Raji (cell line): ENCODE measurements around the gene TMEM154.

Experiments used
- POLR2A ChIP-seq: IDR thresholded peaks from 2 replicates; pipeline ENCODE4 v1.6.1; 2011; ENCODE audit warnings: low read depth, low read length, control low read depth; ENCODE audit not compliant: insufficient read depth

TMEM154 gene, protein sequence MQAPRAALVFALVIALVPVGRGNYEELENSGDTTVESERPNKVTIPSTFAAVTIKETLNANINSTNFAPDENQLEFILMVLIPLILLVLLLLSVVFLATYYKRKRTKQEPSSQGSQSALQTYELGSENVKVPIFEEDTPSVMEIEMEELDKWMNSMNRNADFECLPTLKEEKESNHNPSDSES

DNA sequence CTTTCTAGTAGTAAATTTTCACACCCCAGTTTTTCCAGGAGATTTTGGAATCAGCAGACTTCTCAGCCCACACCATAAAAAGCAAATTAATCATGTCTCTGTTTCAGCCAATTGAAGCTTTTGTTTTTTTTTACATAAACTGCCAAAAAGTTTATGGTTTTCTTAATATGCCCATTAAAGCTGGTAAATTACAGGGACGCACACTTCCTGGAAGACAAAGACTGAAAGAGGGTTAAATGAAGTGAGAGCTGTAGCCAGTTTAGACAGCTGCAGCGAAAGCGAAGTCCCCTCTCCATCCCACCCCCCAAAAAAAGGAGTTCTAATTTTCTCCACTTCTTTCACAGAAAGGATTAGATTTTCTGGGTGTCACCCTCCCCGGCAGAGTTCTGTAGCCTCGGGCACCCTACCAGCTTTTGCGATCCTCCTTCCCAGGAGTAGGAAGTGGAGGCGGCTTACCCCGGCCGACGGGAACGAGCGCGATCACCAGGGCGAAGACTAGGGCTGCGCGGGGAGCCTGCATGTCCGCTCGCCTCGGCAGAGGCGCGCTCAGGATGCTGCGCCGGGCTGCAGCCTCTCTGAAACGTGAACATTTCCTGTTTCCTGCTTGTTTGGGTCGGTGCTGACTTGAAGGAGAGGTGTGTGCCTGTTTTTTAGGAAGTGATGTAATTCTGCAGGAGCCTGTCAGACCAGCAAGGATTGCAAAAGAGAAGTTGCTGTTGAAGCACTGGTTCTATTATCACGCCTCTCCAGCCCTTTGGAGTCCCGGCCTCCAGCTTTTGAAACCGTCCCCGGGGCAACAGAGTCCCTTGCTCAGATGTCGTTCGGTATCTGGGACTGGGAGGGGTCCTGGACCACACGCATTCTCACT lies at the start of gene TMEM154:
Gene TMEM154 (minus strand): TSS at position 584 of the 868 bp plus-strand sequence. CDS start 64 bp downstream, at position 520.
- TF ChIP-seq POLR2A, result peak; percentile 71

DNA sequence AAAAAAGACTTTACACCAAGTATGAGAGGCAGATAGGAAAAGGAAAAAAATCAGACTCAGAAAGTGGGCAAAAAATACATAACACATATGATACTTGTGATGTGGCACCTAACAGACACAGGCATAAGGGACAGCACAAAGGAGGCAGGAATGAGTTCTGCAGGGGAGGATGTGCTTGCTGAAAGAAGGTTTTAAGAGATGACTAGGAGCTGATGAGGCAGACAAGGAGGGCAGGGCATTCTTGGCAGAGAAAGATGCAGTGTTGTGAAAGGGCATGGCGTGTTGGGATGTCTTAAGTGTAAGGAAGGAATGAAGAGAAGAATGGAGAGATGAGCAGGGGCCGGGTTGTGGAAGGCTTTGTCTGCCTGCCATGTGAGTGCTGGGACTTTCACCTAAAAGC lies 49.7 kb upstream of the TMEM154 start:
- TF ChIP-seq POLR2A, result no peak

DNA sequence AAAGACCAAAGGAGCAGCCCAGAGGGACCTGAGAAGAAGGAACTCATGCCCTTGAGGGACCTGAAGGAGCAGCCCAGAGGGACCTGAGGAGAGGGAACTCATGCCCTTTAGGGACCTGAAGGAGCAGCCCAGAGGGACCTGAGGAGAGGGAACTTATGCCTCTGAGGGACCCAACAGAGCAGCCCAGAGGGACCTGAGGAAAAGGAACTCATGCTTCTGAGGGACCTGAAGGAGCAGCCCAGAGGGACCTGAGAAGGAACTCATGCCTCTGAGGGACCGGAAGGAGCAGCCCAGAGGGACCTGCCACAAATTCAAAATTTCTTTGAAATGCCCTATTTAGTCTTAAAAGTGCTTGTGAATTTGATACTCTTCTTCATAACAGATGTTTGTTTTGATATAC lies 48.5 kb upstream of the TMEM154 start:
- TF ChIP-seq POLR2A, result no peak

DNA sequence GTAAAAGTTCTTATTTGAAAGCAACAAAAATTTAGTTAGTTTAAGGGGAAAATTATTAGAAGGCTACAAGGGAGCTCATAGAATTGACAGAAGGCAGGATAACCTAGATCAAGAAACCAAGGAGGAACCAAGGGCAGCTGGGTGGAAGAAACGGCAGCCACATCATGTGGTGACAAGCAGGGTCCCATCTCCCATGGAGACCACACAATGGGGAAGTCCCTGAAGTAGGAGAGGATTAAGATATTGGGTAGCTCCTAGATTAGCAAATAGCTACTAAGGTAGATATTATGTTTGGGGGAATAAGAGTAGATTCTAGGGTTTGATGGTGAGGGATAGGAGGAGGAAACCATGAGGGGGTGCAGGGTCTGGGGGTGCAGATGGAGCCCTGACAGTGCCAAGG lies 48.0 kb upstream of the TMEM154 start:
- TF ChIP-seq POLR2A, result no peak

DNA sequence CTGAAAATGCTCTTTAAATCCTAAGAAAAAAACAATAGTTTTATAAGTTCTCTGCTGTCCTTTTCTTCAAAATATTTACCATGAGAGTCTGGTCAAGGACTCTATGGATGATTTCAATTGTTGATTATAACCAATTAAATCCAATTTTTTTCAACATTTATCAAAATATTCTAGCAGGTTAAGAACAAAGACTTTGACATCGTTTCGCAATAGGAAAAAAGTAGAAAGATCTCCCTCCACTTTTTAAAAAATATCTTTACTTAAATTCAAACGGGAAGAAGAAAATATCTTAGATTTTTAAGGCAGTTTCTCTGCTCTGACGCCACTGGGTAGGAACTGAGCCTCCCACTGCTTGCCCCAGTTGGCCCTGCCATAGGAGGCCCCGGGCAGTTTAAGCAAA lies 44.7 kb upstream of the TMEM154 start:
- TF ChIP-seq POLR2A, result no peak

DNA sequence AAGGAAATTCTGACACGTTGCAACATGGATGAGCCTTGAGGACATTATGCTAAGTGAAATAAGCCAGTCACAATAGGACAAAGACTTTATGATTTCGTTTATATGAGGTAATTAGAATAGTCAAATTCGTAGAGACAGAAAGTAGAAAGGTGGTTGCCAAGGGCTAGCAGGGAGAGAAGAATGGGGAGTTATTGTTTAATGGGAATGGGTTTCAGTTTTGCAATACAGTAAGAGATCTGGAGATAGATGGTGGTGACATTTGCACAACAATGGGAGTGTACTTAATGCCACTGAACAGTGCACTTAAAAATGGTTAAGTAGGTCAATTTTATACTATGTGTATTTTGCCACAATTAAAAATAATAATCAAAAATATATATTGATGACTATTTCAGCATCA lies 43.4 kb upstream of the TMEM154 start:
- TF ChIP-seq POLR2A, result no peak

DNA sequence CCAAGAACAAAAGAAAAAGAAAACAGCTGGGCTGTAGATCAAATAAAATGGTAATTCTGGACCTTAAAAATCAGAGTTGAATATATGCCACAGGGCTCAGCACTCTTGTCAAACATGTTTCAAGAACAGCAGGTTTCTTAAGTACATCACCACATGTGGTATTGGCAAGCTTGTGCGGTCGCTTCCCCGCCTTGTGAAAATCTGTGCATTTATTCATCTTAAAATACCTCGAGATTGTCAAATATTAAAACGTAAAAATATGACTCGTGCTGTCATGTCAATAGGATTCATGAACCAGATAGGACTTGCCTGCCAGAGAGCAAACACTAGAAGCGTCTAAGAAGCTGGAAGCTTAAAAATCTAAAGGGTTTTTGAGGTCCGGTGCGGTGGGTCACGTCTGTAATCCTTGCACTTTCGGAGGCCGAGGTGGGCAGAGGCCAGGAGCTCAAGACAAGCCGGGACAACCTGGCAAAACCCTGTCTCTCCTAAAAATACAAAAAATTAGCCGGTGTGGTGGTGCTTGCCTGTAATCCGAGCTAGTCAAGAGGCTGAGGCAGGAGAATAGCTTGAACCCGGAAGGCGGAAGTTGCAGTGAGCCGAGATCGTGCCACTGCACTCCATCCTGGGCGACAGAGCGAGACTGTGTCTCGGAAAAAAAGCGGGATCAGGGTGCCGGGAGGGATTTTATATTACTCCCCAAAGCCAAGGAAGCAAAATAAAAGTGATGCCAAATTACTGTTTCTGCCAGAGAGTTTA lies 40.2 kb upstream of the TMEM154 start:
- no peak for TF ChIP-seq POLR2A

DNA sequence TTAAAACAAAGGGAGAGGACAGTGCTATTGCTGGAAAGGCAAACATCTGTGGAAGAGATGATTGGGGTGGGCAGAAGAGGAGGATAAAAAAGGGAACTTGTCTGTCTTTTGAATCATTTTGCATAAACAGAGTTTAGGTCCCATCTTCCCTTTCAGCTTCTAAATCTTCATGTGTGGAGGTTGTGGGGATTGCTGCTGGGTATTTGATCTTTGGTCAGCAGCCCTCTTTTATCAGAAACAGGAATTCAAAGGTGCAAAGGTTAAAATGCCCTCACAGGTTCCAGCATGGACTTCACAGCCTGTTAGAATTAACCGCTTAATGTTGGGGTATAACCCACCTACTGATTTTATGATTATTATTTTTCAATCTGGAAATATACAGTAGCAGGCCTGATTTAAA lies 39.5 kb upstream of the TMEM154 start:
- TF ChIP-seq POLR2A, result no peak

DNA sequence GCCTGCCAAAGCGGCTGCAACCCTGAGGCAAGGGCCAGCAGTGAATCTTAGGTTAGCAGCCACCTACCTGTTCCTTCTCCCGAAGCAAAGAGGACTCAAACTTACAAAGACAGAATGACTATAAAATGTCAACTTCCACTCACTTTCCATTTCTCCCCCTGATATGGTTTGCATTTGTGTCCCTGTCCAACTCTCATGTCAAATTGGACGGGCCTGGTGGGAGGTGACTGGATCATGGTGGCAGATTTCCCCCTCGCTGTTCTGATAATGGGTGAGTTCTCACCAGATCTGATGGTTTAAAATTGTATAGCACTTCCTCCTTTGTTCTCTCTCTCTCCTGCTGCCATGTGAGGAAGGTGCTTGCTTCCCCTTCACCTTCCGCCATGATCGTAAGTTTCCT lies 35.3 kb upstream of the TMEM154 start:
- TF ChIP-seq POLR2A, result no peak

DNA sequence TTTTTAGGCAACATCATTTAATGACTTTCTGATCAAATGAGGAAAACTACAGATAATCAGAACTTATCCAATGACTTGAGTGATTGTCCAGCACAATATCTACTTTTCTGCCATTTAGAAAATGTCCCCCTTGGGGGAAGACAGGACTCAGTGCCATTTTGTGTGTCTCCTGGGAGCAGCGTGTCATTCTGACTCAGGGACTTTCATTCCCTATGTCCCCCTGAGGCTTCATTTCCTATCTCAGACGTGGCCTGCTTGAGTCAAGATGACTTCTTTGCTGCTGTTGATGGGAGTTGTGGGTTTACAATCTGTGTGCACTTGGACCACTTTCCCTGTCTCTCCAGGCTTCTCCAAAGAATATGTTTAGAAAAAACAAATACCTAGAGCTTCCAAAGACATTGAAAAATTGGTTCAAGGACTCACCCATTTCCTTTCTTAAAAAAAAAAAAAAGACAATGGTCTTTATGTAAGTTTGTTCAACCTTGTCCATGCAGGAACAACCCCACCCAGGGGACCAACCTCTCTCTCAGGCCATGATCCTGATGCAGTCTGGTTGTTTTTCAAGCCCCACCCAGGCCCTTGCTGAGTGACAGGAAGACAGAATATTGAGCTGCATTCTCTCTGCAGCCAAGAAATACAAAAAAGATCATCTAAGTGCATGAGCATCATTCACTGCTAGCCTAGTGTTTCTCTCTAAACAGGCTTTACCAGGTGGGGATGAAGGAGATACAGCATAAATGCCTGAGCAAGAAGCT lies 34.3 kb upstream of the TMEM154 start:
- no peak for TF ChIP-seq POLR2A

DNA sequence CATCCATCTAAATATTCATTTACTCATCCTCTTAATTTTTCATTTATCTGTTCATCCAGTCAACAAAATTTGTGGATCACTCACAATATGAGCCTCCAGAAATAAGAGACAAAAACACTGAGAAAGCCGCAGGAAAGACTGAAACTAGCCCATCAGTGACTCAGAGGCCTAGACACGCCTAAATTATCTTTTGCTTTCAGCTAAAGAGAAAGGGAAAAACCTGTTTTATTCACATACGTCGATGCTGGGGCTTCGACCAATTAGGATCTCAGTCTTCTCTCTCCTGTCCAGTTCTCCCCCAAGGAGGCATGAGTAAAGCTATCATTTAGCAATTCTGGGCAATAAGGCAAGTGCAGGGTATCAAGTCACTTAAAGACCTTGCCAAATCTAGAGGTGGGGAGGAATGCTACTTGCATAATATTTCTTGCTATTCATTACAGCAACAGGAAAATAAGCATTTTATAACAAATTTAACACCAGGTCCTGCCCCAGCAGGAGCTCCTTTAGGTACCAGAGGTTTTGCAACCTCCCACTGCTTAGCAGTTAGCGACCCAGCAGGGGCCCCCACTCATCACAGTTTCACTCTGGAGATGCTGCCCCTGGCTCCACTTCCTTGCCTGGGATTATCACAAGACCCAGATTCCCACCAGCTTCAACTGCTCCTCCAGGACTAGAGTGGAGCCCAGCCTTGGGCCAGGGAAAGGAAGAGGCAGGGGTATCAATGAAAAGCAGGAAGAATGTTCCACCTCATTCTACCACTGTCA lies 30.1 kb upstream of the TMEM154 start:
- TF ChIP-seq POLR2A, result no peak

DNA sequence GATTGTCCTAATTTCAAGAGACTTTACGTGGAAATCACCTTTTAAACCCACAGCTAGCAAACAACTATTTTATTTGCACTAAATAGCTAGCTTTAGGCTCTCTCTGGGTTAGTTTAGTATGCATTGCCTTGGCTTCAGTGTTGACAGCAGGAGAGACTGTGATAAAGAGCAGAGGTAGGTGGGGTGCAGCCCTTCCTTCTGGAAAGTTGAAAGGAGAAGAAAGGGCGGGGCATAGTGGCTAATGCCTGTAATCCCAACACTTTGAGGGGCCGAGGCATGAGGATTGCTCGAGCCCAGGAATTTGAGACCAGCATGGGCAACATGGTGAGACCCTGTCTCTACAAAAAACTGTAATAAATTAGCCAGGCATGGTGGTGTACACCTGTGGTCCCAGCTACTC lies 29.0 kb upstream of the TMEM154 start:
- no peak for TF ChIP-seq POLR2A

DNA sequence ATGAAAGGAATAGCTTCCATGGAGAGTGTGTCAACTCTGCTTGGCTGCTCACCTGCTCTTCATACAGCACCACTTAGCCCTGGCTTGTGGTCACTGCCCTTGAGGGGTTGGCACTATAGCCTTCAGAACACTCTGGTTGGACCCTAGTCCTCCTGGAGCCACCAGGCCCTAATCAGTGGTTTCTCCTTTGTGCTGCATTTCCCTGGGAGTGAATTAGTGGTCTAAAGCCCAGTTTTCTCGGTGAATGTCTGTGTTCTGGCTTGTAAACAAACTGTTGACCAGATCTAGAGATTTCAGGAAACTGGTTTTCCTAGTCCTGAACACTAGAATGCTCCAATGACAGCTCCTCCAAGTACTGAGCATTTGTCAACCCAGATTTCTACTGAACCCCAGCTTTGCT lies 28.6 kb upstream of the TMEM154 start:
- no peak for TF ChIP-seq POLR2A

DNA sequence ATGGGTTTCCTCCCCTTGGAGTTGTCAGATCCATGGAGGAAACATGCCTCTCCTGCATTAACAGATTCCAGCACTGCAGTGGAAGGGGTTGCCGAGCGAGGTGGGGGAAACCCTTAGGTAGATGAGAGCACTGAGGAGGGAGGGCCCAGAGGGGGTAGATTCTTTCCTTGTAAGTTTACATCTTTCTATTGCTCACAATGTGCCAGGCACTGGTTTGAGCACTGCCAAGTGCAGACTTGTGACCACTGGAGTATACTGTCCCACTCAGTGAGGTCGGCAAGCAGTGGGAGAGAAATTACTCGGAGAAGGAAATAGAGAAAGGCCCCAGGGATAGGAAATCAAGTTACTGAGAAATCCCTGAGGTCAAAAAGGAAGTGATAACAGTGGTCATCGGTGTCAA lies 27.8 kb upstream of the TMEM154 start:
- no peak for TF ChIP-seq POLR2A
